Smooth muscle cell (in vitro differentiated cells): ENCODE data around the gene EPHB2. TPM values are rescaled to one million over a fixed set of nuclear protein-coding genes. Genes with fewer than 3 reads are reported as not detected.

Experiments used
- DNase-seq: peaks from one replicate; lab custom pipeline; 2025; ENCODE audit not compliant: unreplicated experiment; lab: John Stamatoyannopoulos, UW
- H2AFZ ChIP-seq: fragments of 200-600 bp; sonication (generic); 2 replicates; pipeline ENCODE4 v1.6.0; 2016; ENCODE audit warnings: antibody characterized with exemption, low read depth, mild to moderate bottlenecking
- H3F3A ChIP-seq: fragments of 200-600 bp; sonication (generic); 2 replicates; pipeline ENCODE4 v1.6.0; 2017; ENCODE audit warnings: antibody characterized with exemption, low read depth
- H3K27ac ChIP-seq: fragments of 200-600 bp; sonication (generic); 2 replicates; pipeline ENCODE4 v1.5.1; 2016; ENCODE audit warnings: low read depth, mild to moderate bottlenecking
- H3K27me3 ChIP-seq: fragments of 200-600 bp; sonication (generic); 2 replicates; pipeline ENCODE4 v1.6.1; 2016; ENCODE audit warnings: low read depth, mild to moderate bottlenecking
- H3K36me3 ChIP-seq: fragments of 200-600 bp; sonication (generic); 2 replicates; pipeline ENCODE4 v1.5.1; 2016; ENCODE audit warnings: low read depth
- H3K4me1 ChIP-seq: fragments of 200-600 bp; sonication (generic); 2 replicates; pipeline ENCODE4 v1.5.1; 2016; ENCODE audit warnings: low read depth
- H3K4me2 ChIP-seq: fragments of 200-600 bp; sonication (generic); 2 replicates; pipeline ENCODE4 v1.6.0; 2016; ENCODE audit warnings: mild to moderate bottlenecking
- H3K4me3 ChIP-seq: fragments of 200-600 bp; sonication (generic); 2 replicates; pipeline ENCODE4 v1.5.1; 2016; ENCODE audit warnings: mild to moderate bottlenecking
- H3K79me2 ChIP-seq: fragments of 200-600 bp; sonication (generic); 2 replicates; pipeline ENCODE4 v1.6.0; 2016; ENCODE audit warnings: low read depth, mild to moderate bottlenecking
- H3K9ac ChIP-seq: fragments of 200-600 bp; sonication (generic); 2 replicates; pipeline ENCODE4 v1.6.0; 2016; ENCODE audit warnings: low read depth
- H3K9me3 ChIP-seq: fragments of 200-600 bp; sonication (generic); replicated peaks from 2 replicates; pipeline ENCODE4 v1.5.1; 2016; ENCODE audit warnings: low read depth
- H4K20me1 ChIP-seq: fragments of 200-600 bp; sonication (generic); 2 replicates; pipeline ENCODE4 v1.6.0; 2016; ENCODE audit warnings: low read depth
- WGBS: methylation state at CpG from one replicate; pipeline ENCODE4 v1.1.7; 2016; ENCODE audit warnings: low lambda C conversion rate; 5-methylcytosine and 5-hydroxymethylcytosine counted together
- polyA plus RNA-seq: library from polyadenylated mRNA; unstranded; fragments of >200 nt; fragmentation: Nextera tagmentation; extraction: Ambion mirVana; gene quantifications from 2 replicates; pipeline ENCODE4 v1.2.1, GENCODE V29; 2016
- total RNA-seq: library from RNA; depleted of rRNA; stranded (reverse); fragments of >200 nt; gene quantifications from 2 replicates; pipeline ENCODE4 v1.2.3, GENCODE V29; 2014
- TF ChIP-seq, protein P1 (sequence below): fragments of 200-600 bp; sonication (generic); IDR thresholded peaks from 2 replicates; pipeline ENCODE4 v1.5.1; 2017; ENCODE audit warnings: borderline replicate concordance, mild to moderate bottlenecking, antibody characterized with exemption; ENCODE audit not compliant: insufficient read depth, poor library complexity, severe bottlenecking

The EPHB2 gene
- total and polyA plus RNA-seq, 2 experiments from 2014 or later: 1.1 to 6.7 TPM

- TF ChIP-seq, protein P1, sequence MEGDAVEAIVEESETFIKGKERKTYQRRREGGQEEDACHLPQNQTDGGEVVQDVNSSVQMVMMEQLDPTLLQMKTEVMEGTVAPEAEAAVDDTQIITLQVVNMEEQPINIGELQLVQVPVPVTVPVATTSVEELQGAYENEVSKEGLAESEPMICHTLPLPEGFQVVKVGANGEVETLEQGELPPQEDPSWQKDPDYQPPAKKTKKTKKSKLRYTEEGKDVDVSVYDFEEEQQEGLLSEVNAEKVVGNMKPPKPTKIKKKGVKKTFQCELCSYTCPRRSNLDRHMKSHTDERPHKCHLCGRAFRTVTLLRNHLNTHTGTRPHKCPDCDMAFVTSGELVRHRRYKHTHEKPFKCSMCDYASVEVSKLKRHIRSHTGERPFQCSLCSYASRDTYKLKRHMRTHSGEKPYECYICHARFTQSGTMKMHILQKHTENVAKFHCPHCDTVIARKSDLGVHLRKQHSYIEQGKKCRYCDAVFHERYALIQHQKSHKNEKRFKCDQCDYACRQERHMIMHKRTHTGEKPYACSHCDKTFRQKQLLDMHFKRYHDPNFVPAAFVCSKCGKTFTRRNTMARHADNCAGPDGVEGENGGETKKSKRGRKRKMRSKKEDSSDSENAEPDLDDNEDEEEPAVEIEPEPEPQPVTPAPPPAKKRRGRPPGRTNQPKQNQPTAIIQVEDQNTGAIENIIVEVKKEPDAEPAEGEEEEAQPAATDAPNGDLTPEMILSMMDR: no peak
- H3K4me3 ChIP-seq: no peak overlapping the region
- H4K20me1 ChIP-seq: no peaks in the 10 kb centered on the region
- no peak overlapping the region for H3K27ac ChIP-seq
- peaks cover 19% of the 10 kb centered on the region for H3K4me1 ChIP-seq
- H3K79me2 ChIP-seq: no peaks in the 10 kb centered on the region
- H3K27me3 ChIP-seq: peaks cover 49% of the 10 kb centered on the region
- no peak overlapping the region for H2AFZ ChIP-seq
- no peaks in the 10 kb centered on the region for H3F3A ChIP-seq
- no peak overlapping the region for H3K4me2 ChIP-seq
- H3K9ac ChIP-seq: no peak overlapping the region
- no peaks in the 10 kb centered on the region for H3K9me3 ChIP-seq
- no peaks in the 10 kb centered on the region for H3K36me3 ChIP-seq
- DNase-seq: no peak
These were observed 22.2 kb upstream of the EPHB2 start for GRCh38 chr1:22688466-22688865.

DNA sequence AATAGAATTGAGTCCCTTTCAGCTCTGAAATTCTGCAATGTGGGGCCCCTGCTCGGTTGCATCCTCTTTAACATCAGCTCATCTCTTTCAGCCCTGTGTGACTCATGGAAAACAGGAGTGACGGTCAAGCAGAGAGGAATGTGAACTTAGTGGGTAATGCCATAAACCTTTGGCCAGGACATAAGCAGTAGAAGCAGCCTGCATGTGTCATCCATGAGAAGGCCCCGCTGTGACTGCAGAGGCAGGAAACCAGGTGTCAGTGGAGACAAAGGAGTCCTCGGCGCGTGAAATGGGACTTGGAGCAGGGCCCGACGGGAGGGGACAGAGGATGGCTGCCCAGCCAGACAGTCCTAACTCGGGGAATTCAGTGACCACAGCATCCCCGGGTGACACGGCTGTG is 21.1 kb upstream of the EPHB2 start:
- no peak overlapping the region for H2AFZ ChIP-seq

GRCh38 chr1:22691031-22691753 is 19.4 kb upstream of the EPHB2 start:
- TF ChIP-seq, protein P1: no peak
- H3K4me3 ChIP-seq: no peak overlapping the region
- WGBS: 83% methylated on average over 13 of the region's 13 CpGs
- no peaks in the 10 kb centered on the region for H3K79me2 ChIP-seq
- no peaks in the 10 kb centered on the region for H3K9me3 ChIP-seq
- no peak for DNase-seq
- H3K27me3 ChIP-seq: peaks cover 34% of the 10 kb centered on the region
- peaks cover 8% of the 10 kb centered on the region for H3K4me1 ChIP-seq
- no peak overlapping the region for H3K27ac ChIP-seq
- no peak overlapping the region for H3K4me2 ChIP-seq
- no peak overlapping the region for H3K9ac ChIP-seq
- no peak overlapping the region for H2AFZ ChIP-seq
- no peaks in the 10 kb centered on the region for H3F3A ChIP-seq
- H3K36me3 ChIP-seq: no peaks in the 10 kb centered on the region
- no peaks in the 10 kb centered on the region for H4K20me1 ChIP-seq

More for the DNA sequence above, 21.1 kb upstream of the EPHB2 start:
- no peaks in the 10 kb centered on the region for H4K20me1 ChIP-seq
- H3K36me3 ChIP-seq: no peaks in the 10 kb centered on the region
- H3K79me2 ChIP-seq: no peaks in the 10 kb centered on the region
- no peak overlapping the region for H3K4me3 ChIP-seq
- no peaks in the 10 kb centered on the region for H3F3A ChIP-seq
- H3K27ac ChIP-seq: no peak overlapping the region
- H3K27me3 ChIP-seq: peaks cover 45% of the 10 kb centered on the region
- TF ChIP-seq, protein P1: no peak
- no peak for DNase-seq
- no peak overlapping the region for H3K4me2 ChIP-seq
- H3K4me1 ChIP-seq: peaks cover 19% of the 10 kb centered on the region
- 46% methylated on average over 11 of the region's 11 CpGs for WGBS
- H3K9ac ChIP-seq: no peak overlapping the region
- H3K9me3 ChIP-seq: no peaks in the 10 kb centered on the region

- TF ChIP-seq, protein P1: no peak
- no peak overlapping the region for H3K4me2 ChIP-seq
- H3K27me3 ChIP-seq: peaks cover 16% of the 10 kb centered on the region
- no peak for DNase-seq
- H3K36me3 ChIP-seq: no peaks in the 10 kb centered on the region
- 94% methylated on average over 5 of the region's 5 CpGs for WGBS
- peaks cover 7% of the 10 kb centered on the region for H3K4me1 ChIP-seq
- no peaks in the 10 kb centered on the region for H3F3A ChIP-seq
- no peak overlapping the region for H3K27ac ChIP-seq
- no peaks in the 10 kb centered on the region for H3K9me3 ChIP-seq
- H3K79me2 ChIP-seq: no peaks in the 10 kb centered on the region
- no peak overlapping the region for H3K4me3 ChIP-seq
- no peaks in the 10 kb centered on the region for H4K20me1 ChIP-seq
- H2AFZ ChIP-seq: no peak overlapping the region
- no peak overlapping the region for H3K9ac ChIP-seq
These were observed 16.5 kb upstream of the EPHB2 start for GRCh38 chr1:22694172-22694571.
